Esophagus muscularis mucosa (tissue), 4 donors: Measurements from ENCODE around the gene ANKRD44. TPM values are rescaled to one million over a fixed set of nuclear protein-coding genes. Genes with fewer than 3 reads are reported as not detected.

Source experiments
- DNase-seq: peaks from one replicate; pipeline ENCODE4 v3.0.0-alpha.2; 2017; ENCODE audit errors: extremely low spot score
- H3K27ac ChIP-seq, 4 donors: fragments of 200-600 bp; sonication (generic); replicated peaks in 1 of 4; 1 replicate in 3 of 4; 2 replicates in 1 of 4; pipeline ENCODE4 v1.5.1; 2016 to 2019; ENCODE audit warnings: mild to moderate bottlenecking in 1 of 4
- H3K27me3 ChIP-seq, 4 donors: fragments of 200-600 bp; sonication (generic); one replicate each; pipeline versions ENCODE4 v1.5.1 to v1.6.0; 2016 to 2019
- H3K36me3 ChIP-seq, 4 donors: fragments of 200-600 bp; sonication (generic); one replicate each; pipeline ENCODE4 v1.5.1; 2016 to 2019
- H3K4me1 ChIP-seq, 4 donors: fragments of 200-600 bp; sonication (generic); one replicate each; pipeline ENCODE4 v1.5.1; 2016 to 2019
- H3K4me3 ChIP-seq, 4 donors: fragments of 200-600 bp; sonication (generic); 1 replicate in 2 of 4; 2 replicates in 2 of 4; pipeline ENCODE4 v1.5.1; 2016 to 2019; ENCODE audit warnings: mild to moderate bottlenecking in 4 of 4, moderate library complexity in 1 of 4
- H3K9me3 ChIP-seq, 4 donors: fragments of 200-600 bp; sonication (generic); 1 replicate in 3 of 4; 2 replicates in 1 of 4; pipeline ENCODE4 v1.5.1; 2016 to 2019
- CTCF ChIP-seq, 3 experiments: fragments of 200-600 bp in 2 of 3; fragments of 450-650 bp in 1 of 3; sonication (generic) in 2 of 3; IDR thresholded peaks; one replicate each; pipeline ENCODE4 v1.5.1; 2017 to 2019; ENCODE audit warnings: antibody characterized with exemption in 3 of 3, mild to moderate bottlenecking in 2 of 3, moderate library complexity in 1 of 3
- EP300 ChIP-seq: sonication (generic); formaldehyde crosslinking; IDR thresholded peaks from one replicate; pipeline ENCODE4 v1.6.1; 2017; ENCODE audit warnings: antibody characterized with exemption
- POLR2A ChIP-seq: fragments of 450-650 bp; IDR thresholded peaks from one replicate; pipeline ENCODE4 v1.6.1; 2017; ENCODE audit warnings: antibody characterized with exemption, moderate library complexity, mild to moderate bottlenecking, low read depth
- POLR2AphosphoS5 ChIP-seq, 2 donors: sonication (generic); formaldehyde crosslinking; IDR thresholded peaks; one replicate each; pipeline ENCODE4 v1.6.1; 2017; ENCODE audit warnings: antibody characterized with exemption in 2 of 2
- WGBS: methylation state at CpG from one replicate; pipeline ENCODE4 v1.1.5; 2018; 5-methylcytosine and 5-hydroxymethylcytosine counted together
- intact Hi-C: fragments of 100-400 bp; cut with DNase I; formaldehyde crosslinking; loops from one replicate; pipeline ENCODE4 v1.15.1; 2023
- total RNA-seq, 4 donors: library from RNA; depleted of rRNA; stranded (reverse); fragments of >200 nt; gene quantifications; one replicate each; pipeline versions ENCODE4 v1.1.0 to v1.2.1, GENCODE V29; 2016

Gene ANKRD44
- total RNA-seq, 4 donors from 2014 or later = 41.4 to 76.6 (median 48.1) TPM

GRCh38 chr2:197007716-197008628 lies 302.6 kb downstream of the ANKRD44 start:
- WGBS = 67% methylated on average over 4 of the region's 4 CpGs
- TF ChIP-seq POLR2AphosphoS5 (IDR thresholded peaks at IDR 0.05) = no peak
- TF ChIP-seq CTCF (IDR thresholded peaks at IDR 0.05) = no peak
- TF ChIP-seq EP300 = no peak
- TF ChIP-seq POLR2A = no peak
- intact Hi-C loops = no loop called here

GRCh38 chr2:197001921-197002320 lies 308.7 kb downstream of the ANKRD44 start:
- no peak overlapping the region for H3K27ac ChIP-seq
- H3K4me3 ChIP-seq = no peak overlapping the region
- H3K9me3 ChIP-seq = no peaks in the 10 kb centered on the region
- TF ChIP-seq EP300 (no peak), POLR2AphosphoS5 (IDR thresholded peaks at IDR 0.05) (no peak), POLR2A (no peak), CTCF (IDR thresholded peaks at IDR 0.05) (no peak)
- H3K4me1 ChIP-seq = no peaks in the 10 kb centered on the region
- no peak for DNase-seq
- intact Hi-C loops = no loop called here
- H3K27me3 ChIP-seq = no peaks in the 10 kb centered on the region
- peaks cover 0 to 79% (median 40%) of the 10 kb centered on the region in 4 donors for H3K36me3 ChIP-seq
- WGBS = 96% methylated on average over 1 of the region's 1 CpG

More at GRCh38 chr2:197007716-197008628, 302.6 kb downstream of the ANKRD44 start:
- Histone ChIP-seq H3K36me3 (peaks cover 0 to 63% (median 31%) of the 10 kb centered on the region in 4 donors), H3K27ac (no peak overlapping the region), H3K27me3 (no peaks in the 10 kb centered on the region), H3K4me3 (no peak overlapping the region), H3K4me1 (no peaks in the 10 kb centered on the region), H3K9me3 (no peaks in the 10 kb centered on the region)
- DNase-seq = no peak

- peaks cover 0 to 96% (median 38%) of the 10 kb centered on the region in 4 donors for H3K36me3 ChIP-seq
- DNase-seq = no peak
- 85% methylated on average over 3 of the region's 3 CpGs for WGBS
- no peaks in the 10 kb centered on the region for H3K9me3 ChIP-seq
- intact Hi-C loops = no loop called here
- no peak overlapping the region for H3K27ac ChIP-seq
- no peak overlapping the region for H3K4me3 ChIP-seq
- no peaks in the 10 kb centered on the region for H3K27me3 ChIP-seq
- no peaks in the 10 kb centered on the region for H3K4me1 ChIP-seq
- no peak for TF ChIP-seq POLR2AphosphoS5 (IDR thresholded peaks at IDR 0.05)
- TF ChIP-seq EP300 = no peak
- no peak for TF ChIP-seq CTCF (IDR thresholded peaks at IDR 0.05)
Measured at GRCh38 chr2:196995757-196996314, 314.7 kb downstream of the ANKRD44 start.

GRCh38 chr2:196994764-196995163 lies 315.8 kb downstream of the ANKRD44 start:
- no peak overlapping the region for H3K27ac ChIP-seq
- intact Hi-C loops = no loop called here
- H3K4me1 ChIP-seq = no peaks in the 10 kb centered on the region
- H3K9me3 ChIP-seq = no peaks in the 10 kb centered on the region
- DNase-seq = no peak
- 89% methylated on average over 4 of the region's 4 CpGs for WGBS
- H3K4me3 ChIP-seq = no peak overlapping the region
- TF ChIP-seq POLR2A (no peak), POLR2AphosphoS5 (IDR thresholded peaks at IDR 0.05) (no peak), EP300 (no peak), CTCF (IDR thresholded peaks at IDR 0.05) (no peak)
- H3K27me3 ChIP-seq = no peaks in the 10 kb centered on the region
- peaks cover 0 to 94% (median 33%) of the 10 kb centered on the region in 4 donors for H3K36me3 ChIP-seq
